IPS-11a (cell line): ENCODE data around the gene SERINC2.

Experiments
- H3K4me3 ChIP-seq: one replicate; pipeline ENCODE4 v1.5.1; 2013; ENCODE audit warnings: low read depth, low read length, control low read depth

SERINC2 gene

DNA sequence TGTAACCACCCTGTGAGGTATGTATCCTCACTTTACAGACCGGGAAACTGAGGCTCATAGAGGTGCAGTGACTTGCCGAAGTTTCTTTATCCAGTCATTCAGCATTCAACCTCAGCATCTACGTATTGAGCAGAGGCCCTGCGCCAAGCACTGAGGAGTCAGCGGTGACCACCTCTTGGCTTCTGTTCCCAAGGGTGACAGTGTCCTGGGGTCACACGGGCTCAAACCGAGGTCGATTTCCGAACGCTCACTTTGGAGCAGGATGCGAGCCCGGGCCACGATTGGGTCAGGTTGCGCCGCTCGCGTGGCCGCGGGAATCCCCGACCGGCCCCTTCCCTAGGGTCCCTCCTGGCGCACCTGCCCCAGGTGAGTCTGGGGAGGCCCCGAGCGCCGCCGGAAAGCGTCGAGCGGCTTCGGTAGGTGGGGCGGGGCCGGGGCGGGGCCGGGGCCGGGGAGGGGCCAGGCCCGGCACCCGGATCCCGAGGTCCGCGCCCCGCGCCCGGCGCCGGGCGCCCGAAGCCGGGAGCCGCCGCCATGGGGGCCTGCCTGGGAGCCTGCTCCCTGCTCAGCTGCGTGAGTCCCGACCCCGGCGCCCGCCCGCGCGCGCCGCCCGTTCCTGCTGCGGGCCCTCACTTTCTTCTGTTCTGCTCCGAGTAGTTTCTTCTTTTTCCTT is at the start of gene SERINC2:
TSS of gene SERINC2 (plus strand) at position 482 of the 673 bp plus-strand sequence. CDS start at position 535, 53 bp downstream.
- H3K4me3 ChIP-seq, result peak within 1 kb of the TSS; percentile 84

DNA sequence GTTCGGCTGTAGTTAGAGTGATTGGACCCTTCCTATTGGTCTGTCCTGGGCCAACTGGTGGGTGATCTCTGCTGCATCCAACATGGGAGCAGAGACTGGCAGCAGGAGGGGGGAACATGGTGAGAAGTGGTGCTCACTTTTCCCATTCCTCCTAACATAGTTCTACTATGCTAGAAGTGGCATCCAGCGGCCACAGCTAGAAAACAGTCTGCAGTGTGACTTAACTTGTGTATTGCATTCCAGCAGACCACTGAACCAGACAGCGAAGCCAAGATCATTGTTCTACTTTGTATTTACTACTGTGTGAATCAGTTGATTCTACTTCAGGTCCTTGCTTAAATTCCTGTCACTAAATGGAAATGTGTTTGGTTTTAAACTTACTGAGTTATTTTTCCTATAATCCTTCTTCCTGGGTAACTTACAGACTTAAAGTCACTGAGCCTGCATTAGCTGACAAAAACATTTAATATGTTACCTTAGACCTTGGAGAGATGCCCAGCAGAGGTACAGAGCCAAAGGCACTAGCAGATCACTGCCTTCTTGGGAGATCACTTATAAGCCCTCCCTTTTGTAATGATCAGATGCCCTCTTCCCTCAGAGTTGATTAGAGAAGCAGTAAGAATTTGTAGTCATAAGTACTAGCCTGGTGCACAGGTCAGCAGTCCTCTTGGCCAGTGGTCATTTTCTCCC is 48.3 kb upstream of the SERINC2 start:
- no peak overlapping the region for H3K4me3 ChIP-seq

DNA sequence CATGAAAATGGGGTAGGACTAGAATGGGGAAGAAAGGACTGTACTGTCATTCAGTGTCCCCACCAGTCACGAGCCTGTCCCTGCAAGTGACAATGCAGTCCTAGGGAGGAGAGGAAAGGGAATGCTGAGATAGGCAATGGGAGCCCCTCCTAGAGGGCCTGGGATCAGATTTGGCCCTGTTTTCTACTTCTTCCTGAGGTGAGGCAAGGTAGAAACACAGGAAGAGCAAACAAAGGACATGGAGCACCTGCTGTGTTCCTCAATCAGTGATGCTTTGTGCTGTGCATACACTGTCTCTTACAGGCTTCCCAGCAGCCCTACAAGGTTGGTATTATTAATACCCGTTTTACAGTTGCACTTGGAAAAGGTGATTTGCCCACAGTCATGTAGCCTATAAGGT is 46.2 kb upstream of the SERINC2 start:
- no peak overlapping the region for H3K4me3 ChIP-seq

DNA sequence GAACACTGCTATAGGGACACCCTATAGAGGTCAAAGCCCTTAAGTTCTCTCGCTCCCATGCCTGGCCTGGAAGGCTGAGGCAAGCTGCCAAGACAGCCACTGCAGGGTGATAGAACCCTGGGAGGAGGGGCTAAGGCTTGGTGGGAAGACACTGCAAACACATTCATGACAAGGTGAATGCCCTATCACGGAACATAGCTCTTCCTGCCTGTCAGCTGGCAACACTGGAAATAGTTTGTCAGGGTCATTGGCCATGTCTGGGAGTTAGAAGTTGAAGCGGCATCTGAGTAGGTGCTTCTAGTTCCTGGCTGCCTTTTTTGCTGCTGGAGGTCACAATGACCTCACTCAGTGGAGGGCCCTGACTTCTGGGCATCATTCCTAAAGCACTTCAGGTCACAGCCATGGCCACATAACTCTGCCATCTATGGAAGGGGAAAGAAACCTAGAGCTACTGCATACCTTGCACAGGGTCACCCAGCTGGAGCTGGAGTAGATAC is 44.4 kb upstream of the SERINC2 start:
- no peak overlapping the region for H3K4me3 ChIP-seq

DNA sequence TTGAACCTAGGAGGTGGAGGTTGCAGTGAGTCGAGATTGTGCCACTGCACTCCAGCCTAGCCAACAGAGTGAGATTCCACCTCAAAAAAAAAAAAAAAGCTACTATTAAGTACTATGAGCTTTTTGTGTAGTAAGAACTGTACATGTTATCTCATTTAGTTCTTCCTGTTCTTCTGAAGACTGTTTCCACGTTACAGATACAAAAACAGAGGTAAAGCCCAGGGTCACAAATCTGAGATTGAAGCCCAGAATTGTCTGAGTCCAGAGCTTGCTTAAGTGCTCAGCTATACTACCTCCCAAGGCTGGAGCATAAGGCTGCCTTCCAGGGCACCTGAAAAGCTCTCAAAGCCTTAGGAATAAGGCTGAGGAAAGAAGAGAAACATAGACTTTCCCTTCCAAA is 43.0 kb upstream of the SERINC2 start:
- H3K4me3 ChIP-seq, result no peak overlapping the region

DNA sequence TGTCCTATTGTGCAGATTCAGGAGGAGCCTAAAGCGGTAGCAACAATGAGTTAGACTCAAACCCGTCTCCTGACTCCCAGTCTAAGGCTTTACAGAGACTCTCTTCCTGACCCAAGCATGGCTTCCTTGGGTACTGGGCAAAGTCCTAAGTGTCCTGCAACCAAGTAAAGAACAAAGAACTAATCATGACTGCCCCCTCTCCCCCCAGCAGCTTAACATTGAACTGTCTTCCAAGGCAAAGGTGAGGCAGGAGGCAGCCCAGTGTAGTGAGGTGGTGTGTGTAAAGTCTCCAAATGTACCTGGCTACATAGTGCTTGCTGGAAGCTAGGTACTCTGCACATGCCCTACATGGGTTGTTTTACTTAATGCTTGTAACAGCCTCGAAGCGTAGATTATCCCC is 42.4 kb upstream of the SERINC2 start:
- no peak overlapping the region for H3K4me3 ChIP-seq

DNA sequence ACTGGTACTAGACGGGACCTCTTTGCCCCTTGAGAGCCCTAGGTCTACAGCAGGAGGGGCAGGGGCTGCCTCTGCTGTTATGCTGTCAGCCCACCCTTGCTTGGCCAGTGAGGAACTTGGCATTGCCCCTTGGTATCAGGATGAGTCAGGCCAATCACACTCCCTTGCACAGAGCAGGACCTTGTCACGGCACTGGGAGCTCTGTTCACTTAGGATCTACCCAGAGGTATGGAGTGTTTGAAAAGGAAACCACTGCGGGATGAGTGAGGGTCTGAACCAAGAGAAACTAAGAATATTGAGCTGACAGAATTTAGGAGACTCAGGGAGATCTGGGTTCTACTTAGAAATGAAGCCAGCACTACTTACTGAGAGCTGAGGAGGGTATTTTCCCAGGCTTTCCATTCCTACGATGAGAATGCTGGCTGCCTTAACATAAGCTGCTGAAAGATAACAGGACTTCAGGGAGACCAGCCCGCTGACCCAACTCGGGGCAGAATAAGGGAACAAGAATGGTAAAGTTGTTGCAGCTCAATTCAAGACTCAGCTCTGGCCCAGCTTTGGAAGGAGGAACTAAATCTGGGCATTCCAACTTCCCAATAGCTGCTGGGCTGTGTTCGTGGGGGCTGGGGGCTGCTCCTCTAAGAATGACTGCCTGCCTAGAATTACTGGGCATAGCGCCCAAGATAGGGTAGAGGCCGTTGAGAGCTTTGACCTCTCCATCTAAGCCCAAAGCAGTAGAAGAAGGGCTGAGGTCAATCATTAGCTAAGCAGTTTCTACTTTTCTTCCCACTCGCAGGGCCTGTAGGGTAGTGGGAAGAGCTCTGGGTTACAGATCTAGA is 41.7 kb upstream of the SERINC2 start:
- H3K4me3 ChIP-seq, result no peak overlapping the region

DNA sequence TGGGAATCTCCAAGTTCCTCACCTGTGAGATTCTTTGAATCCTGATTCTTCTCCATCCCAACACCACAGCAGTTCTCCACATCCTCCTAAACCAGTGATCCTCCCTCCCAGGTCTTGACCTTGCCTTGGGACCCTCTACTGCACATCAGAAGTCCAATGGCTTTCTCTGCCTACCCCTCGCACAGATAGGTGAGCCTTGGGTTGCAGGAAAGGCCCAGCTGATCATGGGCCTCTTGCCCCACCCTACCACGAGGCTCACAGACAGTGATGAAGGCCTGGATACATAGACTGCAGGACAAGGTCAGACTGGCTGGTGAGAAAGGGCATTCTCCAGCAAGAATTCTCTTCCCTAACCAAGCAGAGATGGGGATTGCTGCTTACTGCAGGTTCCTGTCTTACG is 41.0 kb upstream of the SERINC2 start:
- no peak overlapping the region for H3K4me3 ChIP-seq

DNA sequence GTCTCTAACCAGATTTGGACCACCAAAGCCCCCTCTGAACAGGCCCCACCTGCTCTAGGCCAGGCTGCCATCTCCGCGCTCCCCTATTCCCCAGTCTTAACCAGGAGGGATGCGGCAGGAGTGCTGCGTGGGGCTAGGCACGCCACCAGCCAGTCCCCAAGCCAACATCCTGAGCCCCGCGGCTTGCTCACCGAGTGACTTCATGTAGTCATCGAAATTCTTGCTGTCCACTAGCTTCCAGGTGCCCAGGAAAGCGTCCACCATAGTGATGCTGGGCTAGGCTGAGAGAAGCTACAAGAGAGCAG is 40.3 kb upstream of the SERINC2 start:
- peak overlapping the region; percentile 49 for H3K4me3 ChIP-seq

DNA sequence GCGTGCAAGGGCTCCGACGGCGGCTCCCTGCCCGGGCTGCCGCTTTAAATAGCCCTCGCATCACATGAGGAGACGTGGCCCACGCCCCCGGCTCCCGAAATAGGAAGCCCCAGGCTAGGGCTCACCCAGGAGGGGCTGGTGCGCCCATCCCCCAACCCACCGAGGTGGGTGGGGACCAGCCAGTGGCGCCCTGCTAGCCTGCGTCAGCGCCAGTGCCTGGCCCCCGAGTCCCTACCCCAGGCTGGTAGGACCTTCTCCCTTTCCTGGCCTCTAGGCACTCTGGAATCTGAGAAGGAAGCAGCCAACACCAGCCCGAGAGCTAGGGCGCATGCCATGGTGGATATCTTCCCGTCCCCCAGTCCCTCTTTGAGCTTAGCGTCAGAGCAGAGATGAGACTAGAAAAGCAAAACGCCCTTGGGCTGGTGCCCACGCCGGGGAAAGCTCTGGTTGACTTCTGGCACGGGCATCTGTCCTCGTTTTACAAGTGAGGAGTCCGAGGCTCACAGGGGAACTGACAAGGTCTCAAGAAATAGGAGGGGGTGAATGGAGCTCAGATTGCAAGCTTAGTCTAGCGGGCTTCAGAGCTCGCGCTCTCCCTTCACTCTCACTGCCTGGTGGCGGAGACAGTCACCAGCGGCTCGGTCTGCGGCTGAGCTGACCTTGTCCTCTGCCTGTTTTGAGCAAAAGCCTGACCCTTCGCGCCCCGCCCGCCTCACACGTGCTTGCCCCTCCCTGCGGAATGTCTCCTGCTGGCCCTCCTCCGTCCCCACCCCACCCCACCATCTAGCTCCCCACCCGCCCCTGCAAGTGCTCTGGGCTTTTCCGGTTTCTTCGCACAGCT is 39.7 kb upstream of the SERINC2 start, which contains the start of gene FABP3:
TSS of gene FABP3 (minus strand) at position 21 of the 841 bp plus-strand sequence. CDS start 62 bp downstream, outside the sequence.
- H3K4me3 ChIP-seq, result peak within 1 kb of the TSS; percentile 49

DNA sequence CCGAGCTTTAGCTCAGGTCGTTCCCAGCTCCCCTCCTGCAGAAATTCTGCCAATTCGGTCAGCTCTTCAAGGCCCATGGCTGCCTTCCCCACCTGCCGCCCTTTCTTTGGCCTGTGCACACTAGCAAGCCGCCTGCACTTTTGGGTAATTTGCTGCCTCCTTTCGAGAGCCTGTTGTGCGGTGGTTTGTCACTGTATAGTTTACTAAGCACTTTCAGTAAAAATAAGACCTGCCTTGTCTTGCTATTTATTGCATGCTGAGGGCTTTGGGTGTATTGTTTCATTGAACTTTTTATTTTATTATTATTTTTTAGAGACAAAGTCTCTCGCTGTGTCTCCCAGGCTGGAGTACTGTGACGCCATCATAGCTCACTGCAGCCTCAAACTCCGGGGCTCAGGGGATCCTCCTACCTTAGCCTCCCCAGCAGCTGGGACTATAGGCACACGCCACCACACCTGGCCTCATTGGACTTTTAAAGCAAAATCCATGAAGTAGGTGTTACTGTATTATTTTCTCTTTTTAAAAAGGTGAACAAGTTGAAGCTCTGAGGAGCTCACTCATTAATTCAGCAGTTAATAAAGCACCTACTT is 39.0 kb upstream of the SERINC2 start:
- H3K4me3 ChIP-seq, result no peak overlapping the region

DNA sequence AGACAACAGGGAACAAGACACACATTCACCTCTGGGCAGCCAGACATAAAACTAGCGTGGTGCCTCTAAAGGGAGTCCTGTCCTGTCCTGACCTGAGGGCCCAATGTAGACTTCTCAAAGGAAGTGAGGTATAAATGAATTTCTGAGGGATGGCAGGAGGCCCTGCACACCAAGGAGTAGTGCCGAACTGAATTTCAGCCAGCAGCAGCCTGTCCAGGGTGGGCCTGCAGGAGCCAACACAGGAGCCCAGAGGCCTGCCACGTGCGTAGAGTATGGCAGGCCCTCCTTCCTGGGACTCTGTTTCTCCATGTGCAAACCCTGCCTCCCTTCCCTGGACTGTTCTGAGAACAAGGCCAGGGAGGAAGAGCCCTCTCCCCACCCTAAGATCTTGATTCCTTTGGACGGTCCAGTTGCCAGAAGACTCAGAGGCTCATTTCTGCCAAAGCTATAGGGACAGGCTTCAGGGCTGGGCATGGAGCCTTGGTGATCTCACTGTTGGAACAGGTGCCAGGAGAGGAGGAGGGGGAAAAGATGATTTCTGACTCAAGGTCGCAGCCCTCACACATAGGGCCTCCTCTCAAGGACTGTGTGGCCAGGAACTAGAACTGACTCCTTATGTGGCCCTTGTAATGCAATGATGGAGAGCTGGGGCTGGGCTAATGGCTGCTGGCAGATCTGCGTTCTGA is 38.4 kb upstream of the SERINC2 start:
- H3K4me3 ChIP-seq, result no peak overlapping the region

DNA sequence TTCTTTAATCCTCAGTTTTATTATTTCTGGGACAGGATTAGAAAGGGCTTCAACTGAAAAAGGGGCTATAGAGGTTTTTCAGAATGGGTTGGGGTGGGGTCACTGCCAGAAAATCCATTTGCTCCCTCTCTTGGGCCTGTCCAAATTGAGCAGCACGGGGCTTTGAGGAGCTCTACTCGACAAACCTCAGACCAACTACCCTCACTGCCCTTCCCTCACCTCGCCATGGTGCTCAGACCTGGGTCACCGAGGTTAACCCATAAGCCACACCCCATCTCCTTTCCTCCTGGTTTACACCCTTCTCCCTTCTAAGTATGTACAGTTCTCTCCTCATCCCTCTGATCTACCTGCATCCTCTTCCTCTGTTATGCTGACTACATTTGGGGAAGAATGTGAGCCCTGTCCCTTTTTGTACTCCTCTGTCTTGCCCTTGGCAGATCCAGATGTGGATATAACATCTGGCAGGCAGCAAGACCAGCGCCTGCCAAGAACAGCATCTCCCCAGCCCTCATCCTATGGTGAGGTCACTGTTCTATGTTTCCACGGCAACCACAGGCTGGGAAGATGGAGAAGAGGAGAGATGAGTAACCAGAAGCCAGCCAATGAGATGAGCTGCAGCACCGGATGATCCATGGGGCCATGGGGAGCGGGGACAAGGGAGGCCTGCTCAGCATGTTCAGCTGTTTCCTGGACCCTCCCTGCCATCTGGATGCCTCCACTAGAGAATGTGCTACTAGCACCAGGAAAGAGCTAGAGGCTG is 36.5 kb upstream of the SERINC2 start:
- no peak overlapping the region for H3K4me3 ChIP-seq

DNA sequence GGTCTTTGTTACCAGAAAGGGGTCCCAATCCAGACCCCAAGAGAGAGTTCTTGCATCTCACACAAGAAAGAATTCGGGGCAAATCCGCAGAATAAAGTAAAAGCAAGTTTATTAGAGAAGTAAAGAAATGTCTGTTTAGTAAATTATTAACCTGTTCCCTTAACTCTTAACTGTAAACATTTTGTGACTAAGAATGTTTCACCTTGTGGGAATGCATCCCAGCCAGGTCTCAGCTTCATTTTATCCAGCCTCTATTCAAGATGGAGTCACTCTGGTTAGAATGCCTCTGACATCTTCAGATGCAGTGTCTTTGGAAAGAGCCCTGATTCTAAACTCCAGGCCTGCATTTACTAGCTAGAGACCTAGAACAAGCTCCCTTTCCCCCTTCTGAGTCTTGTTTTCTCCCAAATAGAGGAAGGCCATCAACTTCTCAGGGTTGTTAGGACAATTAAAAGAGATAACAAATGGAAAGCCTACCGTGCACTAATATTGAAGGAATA is 35.6 kb upstream of the SERINC2 start:
- no peak overlapping the region for H3K4me3 ChIP-seq

DNA sequence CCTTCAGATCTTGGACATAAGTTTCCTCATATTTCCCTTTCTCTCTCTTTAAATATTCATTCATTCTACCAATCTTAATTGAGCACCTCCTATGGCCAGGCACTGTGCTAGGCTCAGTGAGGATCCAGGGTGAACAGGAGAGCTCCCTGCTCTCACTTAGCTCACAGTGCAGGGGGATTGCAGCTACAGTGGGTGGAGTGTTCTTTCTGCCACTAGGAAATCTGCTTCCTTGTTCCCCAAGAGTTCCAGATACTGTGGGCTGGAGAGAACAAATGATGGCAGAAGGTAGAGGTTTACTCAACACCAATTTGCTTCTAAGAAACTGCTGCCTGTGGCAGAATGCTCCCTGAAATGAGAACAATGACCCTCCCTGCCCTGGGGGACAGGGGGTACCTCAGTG is 35.0 kb upstream of the SERINC2 start:
- no peak overlapping the region for H3K4me3 ChIP-seq

DNA sequence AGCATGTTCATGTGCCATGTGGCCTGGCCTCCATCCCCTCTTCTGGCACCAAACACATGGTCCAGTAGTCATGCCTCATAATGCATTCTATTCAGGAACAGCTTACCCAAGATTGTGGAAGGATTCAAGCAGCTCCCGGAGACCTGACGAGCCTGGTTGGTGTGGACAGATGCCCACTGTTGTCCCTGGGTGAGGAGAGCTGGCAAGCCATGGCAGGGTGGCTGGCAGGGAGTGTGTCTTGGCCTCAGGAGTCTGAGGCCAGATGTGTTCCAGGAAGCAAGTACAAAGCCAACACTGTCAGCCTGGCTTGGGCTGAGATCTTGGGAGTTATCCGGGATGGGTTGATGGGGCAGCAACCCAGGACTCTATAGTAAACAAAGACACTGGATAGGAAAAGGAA is 32.8 kb upstream of the SERINC2 start:
- no peak overlapping the region for H3K4me3 ChIP-seq

DNA sequence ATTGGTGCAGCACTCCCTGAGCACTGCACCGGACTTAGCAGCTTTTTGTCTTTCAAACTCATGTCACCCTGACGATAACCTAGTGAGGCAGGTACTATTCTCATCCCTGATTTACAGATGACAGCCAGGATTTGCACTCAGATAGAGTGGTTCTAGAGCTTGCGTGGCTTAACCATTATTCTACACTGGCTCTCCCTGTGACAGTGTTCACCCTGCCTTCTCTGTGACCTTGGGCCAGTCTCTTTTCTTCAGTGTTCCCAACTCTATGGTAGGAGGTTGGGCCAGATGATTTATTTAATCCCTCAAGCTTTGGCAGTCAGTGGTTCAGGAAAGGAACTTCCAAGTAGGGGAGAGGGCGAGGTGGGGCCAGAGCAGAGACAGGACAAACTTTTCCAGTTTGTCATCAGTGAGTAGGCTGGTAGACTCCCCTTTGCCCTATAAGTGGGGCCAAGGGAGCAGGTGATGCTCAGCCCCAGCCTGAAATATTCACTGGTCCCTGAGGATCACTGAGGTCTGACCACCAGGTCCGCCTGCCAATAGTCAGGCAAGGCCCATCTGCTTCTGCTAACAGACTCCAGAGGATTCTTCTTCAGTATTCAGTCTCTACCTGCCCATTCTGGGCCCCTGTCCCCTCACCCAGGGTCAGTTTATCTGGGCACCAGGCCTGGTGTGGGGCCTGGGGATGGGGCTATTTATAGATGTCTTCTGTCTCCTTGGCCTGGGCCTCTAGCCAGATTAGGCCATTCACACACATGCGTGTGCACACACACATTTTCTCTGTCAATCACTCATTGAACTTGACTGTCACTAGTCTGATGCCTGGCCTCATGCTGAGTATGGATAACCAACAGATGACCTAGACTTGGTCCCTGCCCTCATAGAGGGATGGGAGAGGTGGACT is 31.4 kb upstream of the SERINC2 start:
- H3K4me3 ChIP-seq, result no peak overlapping the region
